ENCODE measurements around the gene MID1.

Gene MID1

GRCh38 chrX:10496345-10496965 is 123.9 kb downstream of the MID1 start:
- in situ Hi-C loops (cut with MboI; ENCODE audit: low sequenced_read_pairs): no loop called here

GRCh38 chrX:10495677-10496076 is 124.7 kb downstream of the MID1 start:
- in situ Hi-C loops (cut with MboI; ENCODE audit: low sequenced_read_pairs): no loop called here

GRCh38 chrX:10492250-10492649 is 128.1 kb downstream of the MID1 start:
- in situ Hi-C loops (cut with MboI; ENCODE audit: low sequenced_read_pairs): no loop called here

GRCh38 chrX:10486373-10486772 is 134.0 kb downstream of the MID1 start:
- in situ Hi-C loops (cut with MboI; ENCODE audit: low sequenced_read_pairs): no loop called here

- in situ Hi-C loops (cut with MboI; ENCODE audit: low sequenced_read_pairs): no loop called here
These were observed 135.1 kb downstream of the MID1 start for GRCh38 chrX:10485326-10485725.

GRCh38 chrX:10484683-10485247 is 135.6 kb downstream of the MID1 start:
- in situ Hi-C loops (cut with MboI; ENCODE audit: low sequenced_read_pairs): no loop called here

GRCh38 chrX:10483191-10483831 is 137.1 kb downstream of the MID1 start:
- in situ Hi-C loops (cut with MboI; ENCODE audit: low sequenced_read_pairs): no loop called here

- in situ Hi-C loops (cut with MboI; ENCODE audit: low sequenced_read_pairs): no loop called here
These were observed 137.7 kb downstream of the MID1 start for GRCh38 chrX:10482708-10483107.

GRCh38 chrX:10482261-10482660 is 138.1 kb downstream of the MID1 start:
- in situ Hi-C loops (cut with MboI; ENCODE audit: low sequenced_read_pairs): no loop called here

GRCh38 chrX:10480861-10481260 is 139.5 kb downstream of the MID1 start:
- in situ Hi-C loops (cut with MboI; ENCODE audit: low sequenced_read_pairs): no loop called here

GRCh38 chrX:10479508-10479907 is 140.9 kb downstream of the MID1 start:
- in situ Hi-C loops (cut with MboI; ENCODE audit: low sequenced_read_pairs): no loop called here

- in situ Hi-C loops (cut with MboI; ENCODE audit: low sequenced_read_pairs): no loop called here
These were observed 142.9 kb downstream of the MID1 start for GRCh38 chrX:10477525-10477924.

- in situ Hi-C loops (cut with MboI; ENCODE audit: low sequenced_read_pairs): no loop called here
These were observed 145.3 kb downstream of the MID1 start for GRCh38 chrX:10474913-10475568.

- in situ Hi-C loops (cut with MboI; ENCODE audit: low sequenced_read_pairs): no loop called here
These were observed 145.9 kb downstream of the MID1 start for GRCh38 chrX:10474510-10474909.

GRCh38 chrX:10471418-10471817 is 149.0 kb downstream of the MID1 start:
- in situ Hi-C loops (cut with MboI; ENCODE audit: low sequenced_read_pairs): no loop called here

- in situ Hi-C loops (cut with MboI; ENCODE audit: low sequenced_read_pairs): no loop called here
These were observed 150.4 kb downstream of the MID1 start for GRCh38 chrX:10470009-10470408.

GRCh38 chrX:10467793-10468192 is 152.6 kb downstream of the MID1 start:
- in situ Hi-C loops (cut with MboI; ENCODE audit: low sequenced_read_pairs): no loop called here

- in situ Hi-C loops (cut with MboI; ENCODE audit: low sequenced_read_pairs): no loop called here
These were observed 155.1 kb downstream of the MID1 start for GRCh38 chrX:10465254-10465653.

- in situ Hi-C loops (cut with MboI; ENCODE audit: low sequenced_read_pairs): no loop called here
These were observed 163.3 kb downstream of the MID1 start for GRCh38 chrX:10457092-10457491.

- in situ Hi-C loops (cut with MboI; ENCODE audit: low sequenced_read_pairs): no loop called here
These were observed 166.4 kb downstream of the MID1 start for GRCh38 chrX:10453945-10454344.

- in situ Hi-C loops (cut with MboI; ENCODE audit: low sequenced_read_pairs): no loop called here
These were observed 169.4 kb downstream of the MID1 start for GRCh38 chrX:10450959-10451355.

Data from HL-60/S4 treated with retinoic acid at 250 ng/mL for 4 days and 3 days (cell line).